GM21360 (cell line): ENCODE results near the gene HOXA13.

Experiments used
- ATAC-seq: cut with Tn5 transposase; IDR thresholded peaks from one replicate; pipeline ENCODE4 v1.9.1; 2021; ENCODE audit warnings: mild to moderate bottlenecking, moderate library complexity; ENCODE audit not compliant: unreplicated experiment

Gene HOXA13

GRCh38 chr7:27199849-27200760, at the start of gene HOXA13:
Gene HOXA13, minus strand, starts transcription at chr7:27200091. Its CDS starts 14 bp downstream, at chr7:27200077.
- peak; percentile 65 for ATAC-seq

- no peak for ATAC-seq
Measured at GRCh38 chr7:27248911-27249723, 49.2 kb upstream of the HOXA13 start.

GRCh38 chr7:27248427-27248806, 48.5 kb upstream of the HOXA13 start:
- no peak for ATAC-seq

GRCh38 chr7:27247452-27248426, 47.8 kb upstream of the HOXA13 start:
- no peak for ATAC-seq

GRCh38 chr7:27247000-27247399, 47.1 kb upstream of the HOXA13 start:
- no peak for ATAC-seq

GRCh38 chr7:27245798-27246691, 46.2 kb upstream of the HOXA13 start:
- no peak for ATAC-seq

- no peak for ATAC-seq
Measured at GRCh38 chr7:27245124-27245797, 45.4 kb upstream of the HOXA13 start.

GRCh38 chr7:27244488-27245123, 44.7 kb upstream of the HOXA13 start:
- ATAC-seq = no peak

GRCh38 chr7:27243340-27244163, 43.7 kb upstream of the HOXA13 start:
- ATAC-seq = no peak

- ATAC-seq = no peak
Measured at GRCh38 chr7:27242555-27243339, 42.9 kb upstream of the HOXA13 start, which contains the start of gene EVX1. Gene EVX1, plus strand, starts transcription at chr7:27242802. Its CDS starts 229 bp downstream, at chr7:27243031.

GRCh38 chr7:27242154-27242553, 42.3 kb upstream of the HOXA13 start:
- ATAC-seq = no peak

GRCh38 chr7:27241189-27242056, 41.5 kb upstream of the HOXA13 start:
- ATAC-seq = no peak

GRCh38 chr7:27240015-27240731, 40.3 kb upstream of the HOXA13 start:
- no peak for ATAC-seq

GRCh38 chr7:27239387-27240014, 39.6 kb upstream of the HOXA13 start:
- ATAC-seq = no peak

- ATAC-seq = no peak
Measured at GRCh38 chr7:27238979-27239386, 39.1 kb upstream of the HOXA13 start.
